GM19372 (cell line): ENCODE results near the gene MRPL52.
"Not testable (repeated sequence)": the region's sequence is repeated elsewhere in the genome, so short reads cannot be mapped to it uniquely, and the experiment has no call there.

ENCODE experiments used
- ATAC-seq: cut with Tn5 transposase; IDR thresholded peaks from one replicate; pipeline ENCODE4 v1.9.1; 2021; ENCODE audit warnings: mild to moderate bottlenecking, low read depth, moderate library complexity; ENCODE audit not compliant: unreplicated experiment

The MRPL52 gene

DNA sequence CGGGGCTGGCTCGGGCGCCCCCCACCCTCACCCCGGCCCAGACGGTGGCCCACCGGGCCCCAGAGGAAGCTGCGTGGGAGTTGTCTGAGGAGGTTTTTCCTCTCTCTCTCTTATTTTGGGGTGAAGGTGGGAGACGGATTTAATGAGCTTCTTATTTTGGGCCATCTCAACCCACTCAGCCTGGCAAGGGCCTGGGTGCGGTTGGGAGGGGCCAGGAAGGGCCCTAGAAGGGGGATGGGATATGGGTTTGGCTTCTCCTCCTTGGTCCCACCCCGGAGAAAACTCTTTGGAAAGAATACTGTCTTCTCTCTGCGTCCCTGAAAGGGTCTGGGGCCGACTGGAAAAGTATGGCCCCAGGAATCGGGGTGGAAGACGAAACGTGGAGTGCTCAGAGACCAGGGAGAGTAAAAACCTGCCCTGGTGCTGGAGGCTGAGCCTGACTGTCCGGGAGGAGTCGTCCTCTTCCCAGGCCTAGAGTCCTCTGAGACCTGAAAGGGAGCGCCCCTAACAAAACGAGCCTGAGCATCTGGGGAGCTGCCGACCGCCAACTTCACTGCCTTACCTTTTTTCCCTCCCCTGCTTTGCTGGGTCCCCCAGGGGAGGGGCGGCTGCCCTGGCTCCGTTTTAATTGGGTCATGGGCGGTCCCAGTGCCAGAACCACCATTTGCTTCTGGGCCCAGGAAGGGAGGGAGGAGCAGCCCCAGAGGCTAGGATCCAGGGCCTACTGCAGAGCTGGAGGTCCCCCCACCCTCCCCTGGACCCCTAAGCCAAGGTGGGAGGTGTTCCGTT lies 8.3 kb downstream of the MRPL52 start:
- no peak for ATAC-seq

DNA sequence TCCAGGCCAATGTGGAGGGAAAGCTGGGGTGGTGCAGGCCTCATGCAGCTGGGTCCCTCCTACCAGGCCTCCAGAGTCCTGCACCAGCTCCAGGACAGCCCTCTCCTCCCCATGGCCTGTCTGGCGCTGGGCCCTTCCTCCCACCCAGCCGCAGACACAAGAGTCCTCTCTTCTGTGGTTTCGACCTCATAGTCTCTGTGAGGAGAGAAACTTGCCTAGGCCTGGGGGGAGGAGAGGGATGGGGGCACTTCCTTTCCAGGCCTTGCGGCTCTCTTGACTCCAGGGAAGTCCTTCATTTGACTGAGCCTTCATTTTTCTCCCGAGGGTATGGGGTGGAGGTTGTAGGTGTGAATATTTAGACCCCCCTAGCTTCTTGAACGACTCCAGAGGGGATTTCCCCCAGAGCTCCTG lies 8.9 kb downstream of the MRPL52 start:
- no peak for ATAC-seq

DNA sequence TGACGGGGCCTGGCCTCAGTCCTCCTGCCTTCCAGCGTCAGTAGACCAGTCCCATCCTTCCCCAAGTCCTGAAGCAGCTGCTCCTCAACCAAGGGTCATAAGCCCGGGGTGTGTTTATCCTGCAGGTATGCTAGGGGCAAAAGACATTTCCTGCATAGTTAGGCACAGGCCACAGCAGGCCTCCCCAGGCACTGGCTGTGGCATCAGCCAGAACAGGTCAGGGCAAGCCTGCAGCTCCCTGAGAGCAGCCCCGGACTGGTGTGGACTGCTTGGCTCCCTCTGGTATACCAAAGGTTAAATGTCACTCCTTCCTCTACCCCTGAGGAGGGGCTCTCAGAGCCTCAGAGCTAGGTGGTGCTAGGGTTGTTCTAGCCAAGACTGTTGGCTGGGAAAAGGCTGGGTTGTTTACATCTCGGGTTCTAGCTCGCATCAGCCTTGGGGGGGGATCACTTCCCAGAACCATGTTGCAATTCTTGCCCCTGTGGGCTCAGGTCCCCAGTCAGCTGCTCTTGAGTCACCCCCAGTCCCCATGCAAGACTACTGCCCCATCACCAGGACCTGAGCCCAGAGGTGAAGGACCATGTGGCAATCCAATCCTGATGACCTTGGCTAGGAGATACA lies 9.6 kb downstream of the MRPL52 start:
- no peak for ATAC-seq

DNA sequence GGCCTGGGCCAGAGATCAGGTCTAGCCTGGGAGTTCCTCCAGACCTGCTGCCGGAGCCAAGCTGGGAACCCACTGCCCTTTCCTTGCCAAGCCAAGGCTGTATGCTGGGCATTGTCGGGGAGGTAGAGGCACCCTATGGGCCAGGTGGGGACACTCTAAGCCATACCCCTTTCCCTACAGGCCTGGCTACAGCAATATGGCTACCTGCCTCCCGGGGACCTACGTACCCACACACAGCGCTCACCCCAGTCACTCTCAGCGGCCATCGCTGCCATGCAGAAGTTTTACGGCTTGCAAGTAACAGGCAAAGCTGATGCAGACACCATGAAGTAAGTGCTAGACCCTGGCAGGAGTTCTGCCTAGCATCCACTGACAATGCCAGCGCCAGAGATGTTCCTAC lies 11.6 kb downstream of the MRPL52 start:
- ATAC-seq = no peak

DNA sequence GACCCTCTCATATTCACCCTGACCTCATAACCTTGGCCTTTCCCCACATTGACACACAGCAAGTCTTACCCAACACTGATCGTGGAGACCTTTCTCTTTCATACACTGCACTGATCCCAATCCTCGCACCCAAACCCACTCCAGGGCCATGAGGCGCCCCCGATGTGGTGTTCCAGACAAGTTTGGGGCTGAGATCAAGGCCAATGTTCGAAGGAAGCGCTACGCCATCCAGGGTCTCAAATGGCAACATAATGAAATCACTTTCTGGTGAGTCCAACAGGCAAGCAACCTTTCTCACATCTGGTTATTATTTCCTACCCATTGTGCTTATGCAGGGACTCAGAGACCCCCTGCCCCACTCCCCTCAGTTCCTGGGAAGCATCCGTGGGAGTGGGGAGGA lies 12.1 kb downstream of the MRPL52 start:
- no peak for ATAC-seq

DNA sequence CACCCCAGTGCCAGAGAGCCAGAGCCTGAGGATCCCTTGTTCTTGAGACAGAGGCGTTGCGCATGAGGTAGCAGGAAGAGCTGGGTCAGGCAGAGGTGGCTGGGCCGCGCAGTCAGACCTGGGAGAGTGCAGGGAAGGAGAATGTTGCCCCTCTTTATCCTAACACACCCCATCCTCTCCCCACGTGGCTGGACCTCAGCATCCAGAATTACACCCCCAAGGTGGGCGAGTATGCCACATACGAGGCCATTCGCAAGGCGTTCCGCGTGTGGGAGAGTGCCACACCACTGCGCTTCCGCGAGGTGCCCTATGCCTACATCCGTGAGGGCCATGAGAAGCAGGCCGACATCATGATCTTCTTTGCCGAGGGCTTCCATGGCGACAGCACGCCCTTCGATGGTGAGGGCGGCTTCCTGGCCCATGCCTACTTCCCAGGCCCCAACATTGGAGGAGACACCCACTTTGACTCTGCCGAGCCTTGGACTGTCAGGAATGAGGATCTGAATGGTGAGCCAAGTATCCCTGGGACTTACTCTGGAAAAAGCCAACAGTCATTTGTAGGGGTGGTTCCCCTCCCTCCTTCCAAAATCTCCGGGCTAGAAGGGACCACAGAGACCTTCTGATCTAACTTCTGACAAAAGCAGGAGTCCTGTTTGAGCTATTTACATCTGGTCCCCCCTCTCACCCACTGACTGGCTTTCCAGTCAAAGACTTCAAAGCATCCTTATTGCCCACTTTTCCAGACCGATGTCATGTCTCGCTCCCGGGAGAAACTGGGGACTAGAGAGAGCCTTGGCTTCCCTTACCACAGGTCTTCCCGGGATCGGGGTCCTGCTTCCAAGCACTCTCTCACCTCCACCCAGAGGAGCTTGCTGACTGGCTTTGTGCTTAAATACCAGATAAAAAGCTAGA lies 12.8 kb downstream of the MRPL52 start:
- ATAC-seq = no peak

DNA sequence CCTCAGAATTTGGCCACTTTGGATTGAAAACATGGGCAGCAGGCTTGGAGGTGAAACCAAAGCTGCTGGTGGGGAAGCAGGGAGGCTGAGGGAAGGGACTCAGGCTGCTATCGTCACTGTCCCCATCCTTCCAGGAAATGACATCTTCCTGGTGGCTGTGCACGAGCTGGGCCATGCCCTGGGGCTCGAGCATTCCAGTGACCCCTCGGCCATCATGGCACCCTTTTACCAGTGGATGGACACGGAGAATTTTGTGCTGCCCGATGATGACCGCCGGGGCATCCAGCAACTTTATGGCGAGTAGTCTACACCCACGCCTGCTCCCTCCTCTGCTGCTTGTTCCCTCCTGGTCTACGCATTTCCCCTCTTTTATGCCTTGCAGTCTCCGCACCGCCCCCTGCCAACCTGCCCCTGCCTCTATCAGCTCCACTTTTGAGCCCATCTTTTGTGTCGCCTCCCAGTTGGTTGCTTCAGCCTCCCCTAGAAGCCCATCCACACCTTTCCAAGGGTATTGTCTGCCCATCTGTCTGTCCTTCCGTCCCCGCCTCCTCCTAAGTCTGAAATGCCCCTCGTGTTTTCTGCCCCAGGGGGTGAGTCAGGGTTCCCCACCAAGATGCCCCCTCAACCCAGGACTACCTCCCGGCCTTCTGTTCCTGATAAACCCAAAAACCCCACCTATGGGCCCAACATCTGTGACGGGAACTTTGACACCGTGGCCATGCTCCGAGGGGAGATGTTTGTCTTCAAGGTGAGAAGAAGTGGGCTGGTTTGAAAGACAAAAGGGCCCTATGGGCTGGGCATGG lies 13.6 kb downstream of the MRPL52 start:
- no peak for ATAC-seq

DNA sequence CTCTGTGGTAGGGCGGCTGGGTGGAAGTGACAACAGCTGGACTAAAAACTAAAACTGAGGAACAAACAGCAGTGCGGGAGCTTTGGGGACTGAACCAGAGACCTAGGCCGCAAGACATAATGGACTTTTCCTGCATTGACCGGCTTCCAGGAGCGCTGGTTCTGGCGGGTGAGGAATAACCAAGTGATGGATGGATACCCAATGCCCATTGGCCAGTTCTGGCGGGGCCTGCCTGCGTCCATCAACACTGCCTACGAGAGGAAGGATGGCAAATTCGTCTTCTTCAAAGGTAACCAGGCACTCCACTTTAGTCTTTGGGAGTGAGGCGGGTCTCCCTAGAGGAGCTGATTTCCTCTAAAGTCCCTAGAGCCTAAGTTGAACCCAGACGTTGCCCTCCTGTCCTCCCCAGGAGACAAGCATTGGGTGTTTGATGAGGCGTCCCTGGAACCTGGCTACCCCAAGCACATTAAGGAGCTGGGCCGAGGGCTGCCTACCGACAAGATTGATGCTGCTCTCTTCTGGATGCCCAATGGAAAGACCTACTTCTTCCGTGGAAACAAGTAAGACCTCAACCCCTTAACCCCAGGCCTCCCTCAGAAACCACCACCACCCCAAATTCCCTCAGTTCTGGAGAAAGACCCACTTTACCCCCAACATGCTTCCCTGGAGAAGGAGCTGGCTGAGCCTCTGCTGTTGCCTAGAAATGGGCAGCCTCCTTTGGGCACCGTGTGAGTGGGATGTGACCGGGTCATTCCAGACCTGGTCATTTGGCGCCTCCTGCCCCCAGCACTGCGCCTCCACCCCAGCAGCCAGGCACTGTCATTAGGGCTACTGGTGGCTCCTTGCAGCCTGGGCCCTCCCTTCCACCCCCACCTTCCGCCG lies 14.8 kb downstream of the MRPL52 start:
- ATAC-seq = no peak

DNA sequence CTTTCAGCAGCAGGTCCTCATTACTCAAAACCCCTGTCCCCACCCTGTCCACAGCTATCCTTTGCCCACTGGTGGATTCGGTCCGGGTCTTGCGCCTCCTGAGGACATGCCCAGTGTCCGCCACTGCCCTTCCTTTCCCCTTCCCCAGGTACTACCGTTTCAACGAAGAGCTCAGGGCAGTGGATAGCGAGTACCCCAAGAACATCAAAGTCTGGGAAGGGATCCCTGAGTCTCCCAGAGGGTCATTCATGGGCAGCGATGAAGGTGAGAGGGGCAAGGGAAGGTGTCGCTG lies 15.4 kb downstream of the MRPL52 start:
- no peak for ATAC-seq

DNA sequence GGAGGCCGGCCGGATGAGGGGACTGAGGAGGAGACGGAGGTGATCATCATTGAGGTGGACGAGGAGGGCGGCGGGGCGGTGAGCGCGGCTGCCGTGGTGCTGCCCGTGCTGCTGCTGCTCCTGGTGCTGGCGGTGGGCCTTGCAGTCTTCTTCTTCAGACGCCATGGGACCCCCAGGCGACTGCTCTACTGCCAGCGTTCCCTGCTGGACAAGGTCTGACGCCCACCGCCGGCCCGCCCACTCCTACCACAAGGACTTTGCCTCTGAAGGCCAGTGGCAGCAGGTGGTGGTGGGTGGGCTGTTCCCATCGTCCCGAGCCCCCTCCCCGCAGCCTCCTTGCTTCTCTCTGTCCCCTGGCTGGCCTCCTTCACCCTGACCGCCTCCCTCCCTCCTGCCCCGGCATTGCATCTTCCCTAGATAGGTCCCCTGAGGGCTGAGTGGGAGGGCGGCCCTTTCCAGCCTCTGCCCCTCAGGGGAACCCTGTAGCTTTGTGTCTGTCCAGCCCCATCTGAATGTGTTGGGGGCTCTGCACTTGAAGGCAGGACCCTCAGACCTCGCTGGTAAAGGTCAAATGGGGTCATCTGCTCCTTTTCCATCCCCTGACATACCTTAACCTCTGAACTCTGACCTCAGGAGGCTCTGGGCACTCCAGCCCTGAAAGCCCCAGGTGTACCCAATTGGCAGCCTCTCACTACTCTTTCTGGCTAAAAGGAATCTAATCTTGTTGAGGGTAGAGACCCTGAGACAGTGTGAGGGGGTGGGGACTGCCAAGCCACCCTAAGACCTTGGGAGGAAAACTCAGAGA lies 16.3 kb downstream of the MRPL52 start:
- ATAC-seq = no peak

DNA sequence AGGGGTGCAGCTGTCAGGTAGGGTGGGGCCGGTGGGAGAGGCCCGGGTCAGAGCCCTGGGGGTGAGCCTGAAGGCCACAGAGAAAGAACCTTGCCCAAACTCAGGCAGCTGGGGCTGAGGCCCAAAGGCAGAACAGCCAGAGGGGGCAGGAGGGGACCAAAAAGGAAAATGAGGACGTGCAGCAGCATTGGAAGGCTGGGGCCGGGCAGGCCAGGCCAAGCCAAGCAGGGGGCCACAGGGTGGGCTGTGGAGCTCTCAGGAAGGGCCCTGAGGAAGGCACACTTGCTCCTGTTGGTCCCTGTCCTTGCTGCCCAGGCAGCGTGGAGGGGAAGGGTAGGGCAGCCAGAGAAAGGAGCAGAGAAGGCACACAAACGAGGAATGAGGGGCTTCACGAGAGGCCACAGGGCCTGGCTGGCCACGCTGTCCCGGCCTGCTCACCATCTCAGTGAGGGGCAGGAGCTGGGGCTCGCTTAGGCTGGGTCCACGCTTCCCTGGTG lies 17.2 kb downstream of the MRPL52 start:
- no peak for ATAC-seq

DNA sequence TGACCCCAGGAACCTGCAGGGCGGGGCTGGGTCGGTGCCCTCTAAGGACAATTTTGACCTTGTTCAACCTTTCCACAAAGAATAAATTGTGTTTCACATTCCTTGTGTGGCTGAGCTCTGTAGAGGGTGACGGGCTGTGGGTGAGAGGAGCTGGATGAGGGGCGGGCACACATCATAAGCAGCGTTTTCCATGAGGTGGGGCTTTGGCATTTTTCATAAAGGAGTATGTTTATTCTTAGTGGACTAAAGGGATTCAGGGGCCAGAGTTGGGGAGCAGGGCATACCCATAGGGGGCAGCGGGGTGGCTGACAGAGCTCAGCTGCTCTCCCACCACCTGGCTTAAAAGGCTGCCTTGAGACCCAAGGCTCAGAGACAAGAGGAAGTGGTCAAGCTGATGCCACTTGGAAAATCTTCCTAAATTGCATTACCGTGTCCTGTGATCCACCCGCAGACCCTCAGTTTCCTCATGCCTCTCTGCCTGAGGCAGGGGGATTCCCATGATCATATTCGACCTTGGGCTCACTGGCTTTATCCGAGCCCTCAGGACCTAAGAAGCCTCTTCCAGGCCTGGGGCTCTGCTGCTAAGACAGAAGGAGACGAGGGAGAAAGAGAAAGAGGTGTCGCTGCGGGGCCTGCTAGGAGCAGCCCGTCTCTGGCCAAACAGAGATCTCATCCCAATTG lies 18.1 kb downstream of the MRPL52 start:
- ATAC-seq = no peak

DNA sequence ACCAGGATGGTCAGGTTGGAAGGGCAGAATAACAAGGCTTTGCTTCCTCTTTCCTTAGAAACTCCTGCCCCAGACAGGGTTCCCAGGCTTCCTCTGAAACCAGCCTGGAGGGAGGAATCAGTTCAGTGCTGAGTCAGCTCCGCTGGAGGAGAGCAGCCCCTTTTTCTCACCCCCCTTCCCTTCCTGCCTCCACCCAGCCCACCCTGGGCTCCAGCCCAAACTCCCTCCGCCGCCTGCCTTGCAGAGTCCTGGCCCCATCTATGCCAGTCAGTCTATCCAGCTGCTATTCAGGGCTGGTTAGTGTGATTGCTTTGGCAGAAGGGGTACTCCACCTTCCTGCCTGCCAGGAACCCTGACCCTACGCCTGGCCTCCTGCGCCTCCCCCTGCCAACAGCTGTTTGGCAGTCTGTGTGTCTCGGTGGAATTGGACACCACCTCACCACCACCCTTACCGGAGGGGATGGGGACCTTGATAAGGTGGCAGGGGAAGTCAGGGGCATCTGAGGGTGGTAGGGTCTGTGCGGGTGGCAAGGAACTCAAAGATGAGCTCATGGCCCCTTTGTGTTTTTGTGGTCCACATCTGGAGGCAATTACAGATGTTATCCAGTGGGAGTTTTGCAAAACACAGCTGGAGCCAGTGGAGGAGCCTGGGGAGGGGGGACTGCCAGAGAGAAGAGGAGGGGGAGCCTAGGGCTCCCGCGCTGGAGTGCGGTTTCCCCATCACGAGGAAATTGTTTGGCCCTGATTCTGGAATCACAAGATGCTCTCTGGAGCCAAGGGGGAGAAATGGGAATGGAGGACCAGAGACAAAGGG lies 18.9 kb downstream of the MRPL52 start:
- no peak for ATAC-seq

DNA sequence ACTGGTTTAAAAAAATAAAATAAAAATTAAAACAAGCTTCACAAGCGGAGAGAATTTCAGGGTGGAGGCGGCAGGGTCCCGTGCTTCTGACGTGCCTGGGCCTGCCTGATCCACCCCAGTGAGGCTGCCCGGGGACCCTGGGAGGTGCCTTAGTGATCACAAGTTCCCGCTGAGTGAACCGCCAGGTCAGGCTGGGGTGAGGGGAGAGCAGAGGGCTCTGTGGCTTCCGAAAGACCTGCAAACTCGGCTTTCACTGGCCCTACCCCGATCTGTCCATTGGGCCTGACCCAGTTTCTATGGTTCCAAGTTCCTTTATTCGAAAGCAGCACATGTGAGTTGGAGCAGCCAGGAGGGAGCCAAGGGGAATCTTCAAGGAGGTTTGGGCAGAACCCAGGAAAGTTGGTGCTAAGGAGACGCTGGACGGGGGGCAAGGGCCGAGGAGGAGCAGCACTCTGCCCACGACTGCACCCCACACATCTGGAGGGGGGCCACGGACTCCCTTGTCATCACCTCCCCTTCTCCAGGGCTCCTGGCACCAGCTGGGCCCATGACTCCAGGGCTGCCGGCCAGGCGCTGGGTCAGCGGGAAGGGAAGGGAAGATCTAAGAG lies 19.6 kb downstream of the MRPL52 start:
- ATAC-seq = no peak

DNA sequence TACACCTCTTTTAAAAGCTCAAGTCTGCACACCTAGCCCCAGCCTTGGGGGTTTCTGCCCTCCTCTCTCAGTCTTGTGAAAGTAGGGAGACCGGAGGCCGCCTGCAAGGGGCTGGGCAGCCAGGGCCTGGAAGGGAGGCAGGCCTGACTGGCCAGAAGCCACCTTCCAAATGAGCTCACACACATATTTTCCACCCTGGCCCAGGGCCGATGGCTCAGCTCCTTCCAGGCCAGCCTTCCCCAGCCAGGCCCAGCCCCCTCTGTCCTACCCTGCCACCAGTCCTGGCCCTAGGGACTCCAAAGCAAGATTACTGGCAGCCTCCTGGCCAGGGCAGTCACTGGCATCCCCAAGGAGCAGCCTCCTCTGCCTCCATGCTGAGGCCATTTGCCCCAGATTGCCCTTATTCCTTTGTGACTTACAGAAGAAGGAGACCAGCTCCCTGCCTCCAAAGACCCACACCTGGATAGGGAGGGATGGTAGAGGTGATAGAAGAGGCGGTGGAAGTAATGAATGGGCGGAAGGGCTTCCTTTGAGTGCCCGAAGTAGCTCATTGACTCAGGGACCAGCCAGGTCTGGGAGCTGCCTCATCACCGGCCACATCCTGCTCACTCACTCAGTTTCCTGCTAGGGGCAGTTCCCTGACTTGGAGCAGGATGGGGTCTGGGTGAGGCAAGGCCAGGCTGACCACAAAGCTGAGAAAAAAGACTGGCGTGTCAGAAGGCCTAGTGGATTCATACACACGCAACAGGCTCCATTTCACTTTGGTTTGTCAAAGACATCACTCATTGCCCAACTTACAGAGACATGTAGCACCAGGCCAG lies 21.5 kb downstream of the MRPL52 start:
- no peak for ATAC-seq

DNA sequence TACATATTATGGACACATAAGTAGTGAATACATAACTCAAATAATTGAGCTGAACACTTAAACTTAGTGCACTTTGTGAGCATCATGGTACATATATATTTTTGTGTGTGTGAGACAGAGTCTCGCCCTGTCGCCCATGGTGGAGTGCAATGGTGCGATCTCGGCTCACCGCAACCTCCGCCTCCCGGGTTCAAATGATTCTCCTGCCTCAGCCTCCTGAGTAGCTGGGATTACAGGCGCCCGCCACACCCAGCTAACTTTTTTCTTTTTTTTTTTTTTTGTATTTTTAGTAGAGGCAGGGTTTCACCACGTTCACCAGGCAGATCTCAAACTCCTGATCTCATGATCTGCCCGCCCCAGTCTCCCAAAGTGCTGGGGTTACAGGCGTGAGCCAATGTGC lies 22.5 kb downstream of the MRPL52 start:
- not testable (repeated sequence) for ATAC-seq
